HEK293 (cell line): ENCODE results near the gene SLC28A1.

Experiments
- KLF1 ChIP-seq: fragments of 450-650 bp; formaldehyde crosslinking; IDR thresholded peaks from 2 replicates; pipeline ENCODE4 v1.5.1; 2016; ENCODE audit warnings: missing biosample characterization, missing genetic modification characterization
- PRDM1 ChIP-seq: fragments of 450-650 bp; formaldehyde crosslinking; IDR thresholded peaks from 2 replicates; pipeline ENCODE4; 2016; ENCODE audit warnings: missing biosample characterization, missing genetic modification characterization
- ZFP3 ChIP-seq: fragments of 450-650 bp; formaldehyde crosslinking; IDR thresholded peaks from 2 replicates; pipeline ENCODE4 v1.5.1; 2016; ENCODE audit warnings: low read depth, missing biosample characterization, missing genetic modification characterization
- ZNF426 ChIP-seq: fragments of 450-650 bp; formaldehyde crosslinking; IDR thresholded peaks from 2 replicates; pipeline ENCODE4 v1.5.1; 2017; ENCODE audit warnings: missing biosample characterization, missing genetic modification characterization, mild to moderate bottlenecking, inconsistent platforms, moderate library complexity
- TF ChIP-seq, protein P1 (sequence below): fragments of 450-650 bp; formaldehyde crosslinking; IDR thresholded peaks from 2 replicates; pipeline ENCODE4 v1.5.1; 2016; ENCODE audit warnings: missing biosample characterization, missing genetic modification characterization
- TF ChIP-seq, protein P2 (sequence below): fragments of 450-650 bp; formaldehyde crosslinking; IDR thresholded peaks from 2 replicates; pipeline ENCODE4 v1.5.1; 2017; ENCODE audit warnings: missing biosample characterization, missing genetic modification characterization
- TF ChIP-seq, protein P3 (sequence below): fragments of 450-650 bp; formaldehyde crosslinking; IDR thresholded peaks from 2 replicates; pipeline ENCODE4 v1.5.1; 2016; ENCODE audit warnings: missing biosample characterization, missing genetic modification characterization, low read depth
- TF ChIP-seq, protein P4 (sequence below): fragments of 450-650 bp; formaldehyde crosslinking; IDR thresholded peaks from 2 replicates; pipeline ENCODE4 v1.5.1; 2016; ENCODE audit warnings: missing biosample characterization, missing genetic modification characterization
- TF ChIP-seq, protein P5 (sequence below): fragments of 450-650 bp; formaldehyde crosslinking; IDR thresholded peaks from 2 replicates; pipeline ENCODE4 v1.5.1; 2016; ENCODE audit warnings: missing biosample characterization, missing genetic modification characterization

DNA sequence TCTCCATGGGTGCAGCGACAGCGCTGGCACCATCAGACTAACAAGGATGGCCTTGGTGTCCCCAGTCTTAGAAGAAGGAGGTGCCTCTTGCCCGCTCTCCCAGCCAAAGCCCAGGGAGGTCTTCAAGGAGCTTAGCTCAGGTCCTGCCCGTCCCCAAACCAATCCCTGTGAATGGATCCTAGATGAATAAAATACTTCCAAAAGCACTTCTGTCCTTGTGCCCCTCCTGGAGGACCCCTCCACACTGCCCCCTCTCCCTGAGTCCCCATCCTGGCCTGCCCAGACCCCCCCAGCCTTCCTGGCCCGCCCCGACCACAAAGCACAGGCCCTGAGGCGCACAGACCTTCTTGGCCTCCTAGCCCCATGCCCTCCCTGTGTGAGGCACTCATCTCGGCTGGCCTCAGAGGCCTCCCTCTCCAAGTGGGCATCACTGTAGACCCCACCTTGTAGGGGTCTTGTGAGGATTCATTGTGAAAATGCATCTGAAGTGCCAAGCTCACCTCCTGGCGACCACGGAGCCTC lies 8.4 kb downstream of the SLC28A1 start:
- TF ChIP-seq ZFP3 = no peak
- TF ChIP-seq, protein P1, sequence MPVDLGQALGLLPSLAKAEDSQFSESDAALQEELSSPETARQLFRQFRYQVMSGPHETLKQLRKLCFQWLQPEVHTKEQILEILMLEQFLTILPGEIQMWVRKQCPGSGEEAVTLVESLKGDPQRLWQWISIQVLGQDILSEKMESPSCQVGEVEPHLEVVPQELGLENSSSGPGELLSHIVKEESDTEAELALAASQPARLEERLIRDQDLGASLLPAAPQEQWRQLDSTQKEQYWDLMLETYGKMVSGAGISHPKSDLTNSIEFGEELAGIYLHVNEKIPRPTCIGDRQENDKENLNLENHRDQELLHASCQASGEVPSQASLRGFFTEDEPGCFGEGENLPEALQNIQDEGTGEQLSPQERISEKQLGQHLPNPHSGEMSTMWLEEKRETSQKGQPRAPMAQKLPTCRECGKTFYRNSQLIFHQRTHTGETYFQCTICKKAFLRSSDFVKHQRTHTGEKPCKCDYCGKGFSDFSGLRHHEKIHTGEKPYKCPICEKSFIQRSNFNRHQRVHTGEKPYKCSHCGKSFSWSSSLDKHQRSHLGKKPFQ (tag by site-specific recombination) = no peak
- TF ChIP-seq ZNF426 (tag by site-specific recombination) = no peak
- TF ChIP-seq, protein P2, sequence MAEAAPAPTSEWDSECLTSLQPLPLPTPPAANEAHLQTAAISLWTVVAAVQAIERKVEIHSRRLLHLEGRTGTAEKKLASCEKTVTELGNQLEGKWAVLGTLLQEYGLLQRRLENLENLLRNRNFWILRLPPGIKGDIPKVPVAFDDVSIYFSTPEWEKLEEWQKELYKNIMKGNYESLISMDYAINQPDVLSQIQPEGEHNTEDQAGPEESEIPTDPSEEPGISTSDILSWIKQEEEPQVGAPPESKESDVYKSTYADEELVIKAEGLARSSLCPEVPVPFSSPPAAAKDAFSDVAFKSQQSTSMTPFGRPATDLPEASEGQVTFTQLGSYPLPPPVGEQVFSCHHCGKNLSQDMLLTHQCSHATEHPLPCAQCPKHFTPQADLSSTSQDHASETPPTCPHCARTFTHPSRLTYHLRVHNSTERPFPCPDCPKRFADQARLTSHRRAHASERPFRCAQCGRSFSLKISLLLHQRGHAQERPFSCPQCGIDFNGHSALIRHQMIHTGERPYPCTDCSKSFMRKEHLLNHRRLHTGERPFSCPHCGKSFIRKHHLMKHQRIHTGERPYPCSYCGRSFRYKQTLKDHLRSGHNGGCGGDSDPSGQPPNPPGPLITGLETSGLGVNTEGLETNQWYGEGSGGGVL (tag by site-specific recombination) = no peak
- TF ChIP-seq PRDM1 (tag by site-specific recombination) = no peak
- TF ChIP-seq, protein P3, sequence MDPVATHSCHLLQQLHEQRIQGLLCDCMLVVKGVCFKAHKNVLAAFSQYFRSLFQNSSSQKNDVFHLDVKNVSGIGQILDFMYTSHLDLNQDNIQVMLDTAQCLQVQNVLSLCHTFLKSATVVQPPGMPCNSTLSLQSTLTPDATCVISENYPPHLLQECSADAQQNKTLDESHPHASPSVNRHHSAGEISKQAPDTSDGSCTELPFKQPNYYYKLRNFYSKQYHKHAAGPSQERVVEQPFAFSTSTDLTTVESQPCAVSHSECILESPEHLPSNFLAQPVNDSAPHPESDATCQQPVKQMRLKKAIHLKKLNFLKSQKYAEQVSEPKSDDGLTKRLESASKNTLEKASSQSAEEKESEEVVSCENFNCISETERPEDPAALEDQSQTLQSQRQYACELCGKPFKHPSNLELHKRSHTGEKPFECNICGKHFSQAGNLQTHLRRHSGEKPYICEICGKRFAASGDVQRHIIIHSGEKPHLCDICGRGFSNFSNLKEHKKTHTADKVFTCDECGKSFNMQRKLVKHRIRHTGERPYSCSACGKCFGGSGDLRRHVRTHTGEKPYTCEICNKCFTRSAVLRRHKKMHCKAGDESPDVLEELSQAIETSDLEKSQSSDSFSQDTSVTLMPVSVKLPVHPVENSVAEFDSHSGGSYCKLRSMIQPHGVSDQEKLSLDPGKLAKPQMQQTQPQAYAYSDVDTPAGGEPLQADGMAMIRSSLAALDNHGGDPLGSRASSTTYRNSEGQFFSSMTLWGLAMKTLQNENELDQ (tag by site-specific recombination) = no peak
- TF ChIP-seq, protein P4, sequence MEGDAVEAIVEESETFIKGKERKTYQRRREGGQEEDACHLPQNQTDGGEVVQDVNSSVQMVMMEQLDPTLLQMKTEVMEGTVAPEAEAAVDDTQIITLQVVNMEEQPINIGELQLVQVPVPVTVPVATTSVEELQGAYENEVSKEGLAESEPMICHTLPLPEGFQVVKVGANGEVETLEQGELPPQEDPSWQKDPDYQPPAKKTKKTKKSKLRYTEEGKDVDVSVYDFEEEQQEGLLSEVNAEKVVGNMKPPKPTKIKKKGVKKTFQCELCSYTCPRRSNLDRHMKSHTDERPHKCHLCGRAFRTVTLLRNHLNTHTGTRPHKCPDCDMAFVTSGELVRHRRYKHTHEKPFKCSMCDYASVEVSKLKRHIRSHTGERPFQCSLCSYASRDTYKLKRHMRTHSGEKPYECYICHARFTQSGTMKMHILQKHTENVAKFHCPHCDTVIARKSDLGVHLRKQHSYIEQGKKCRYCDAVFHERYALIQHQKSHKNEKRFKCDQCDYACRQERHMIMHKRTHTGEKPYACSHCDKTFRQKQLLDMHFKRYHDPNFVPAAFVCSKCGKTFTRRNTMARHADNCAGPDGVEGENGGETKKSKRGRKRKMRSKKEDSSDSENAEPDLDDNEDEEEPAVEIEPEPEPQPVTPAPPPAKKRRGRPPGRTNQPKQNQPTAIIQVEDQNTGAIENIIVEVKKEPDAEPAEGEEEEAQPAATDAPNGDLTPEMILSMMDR (tag by site-specific recombination) = no peak
- TF ChIP-seq KLF1 (tag by site-specific recombination) = no peak
- TF ChIP-seq, protein P5, sequence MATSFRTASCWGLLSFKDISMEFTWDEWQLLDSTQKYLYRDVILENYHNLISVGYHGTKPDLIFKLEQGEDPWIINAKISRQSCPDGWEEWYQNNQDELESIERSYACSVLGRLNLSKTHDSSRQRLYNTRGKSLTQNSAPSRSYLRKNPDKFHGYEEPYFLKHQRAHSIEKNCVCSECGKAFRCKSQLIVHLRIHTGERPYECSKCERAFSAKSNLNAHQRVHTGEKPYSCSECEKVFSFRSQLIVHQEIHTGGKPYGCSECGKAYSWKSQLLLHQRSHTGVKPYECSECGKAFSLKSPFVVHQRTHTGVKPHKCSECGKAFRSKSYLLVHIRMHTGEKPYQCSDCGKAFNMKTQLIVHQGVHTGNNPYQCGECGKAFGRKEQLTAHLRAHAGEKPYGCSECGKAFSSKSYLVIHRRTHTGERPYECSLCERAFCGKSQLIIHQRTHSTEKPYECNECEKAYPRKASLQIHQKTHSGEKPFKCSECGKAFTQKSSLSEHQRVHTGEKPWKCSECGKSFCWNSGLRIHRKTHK (tag by site-specific recombination) = no peak
